HepG2 (cell line): ENCODE results near the gene DGKD. TPM values are rescaled to one million over a fixed set of nuclear protein-coding genes. Genes with fewer than 3 reads are reported as not detected.

Experiments used
- EZH2 ChIP-seq: conservative IDR thresholded peaks from 2 replicates; pipeline ENCODE4 v1.6.1; 2012; ENCODE audit warnings: mild to moderate bottlenecking, low read depth, low read length, moderate library complexity
- HNF4G ChIP-seq, 2 experiments: sonication (generic) in 1 of 2; formaldehyde crosslinking in 1 of 2; IDR thresholded peaks; 2 replicates each; pipeline versions ENCODE4 v1.4.0 to v1.6.1; 2011 to 2020; ENCODE audit warnings: borderline replicate concordance in 2 of 2, low read depth in 2 of 2, mild to moderate bottlenecking in 2 of 2, low read length in 1 of 2, missing genetic modification reagents in 1 of 2, moderate library complexity in 1 of 2
- HOXA9 ChIP-seq: sonication (generic); formaldehyde crosslinking; IDR thresholded peaks from 2 replicates; pipeline ENCODE4 v1.8.1; 2022; ENCODE audit warnings: missing genetic modification reagents, mild to moderate bottlenecking, moderate library complexity, borderline replicate concordance
- IKZF1 ChIP-seq: fragments of 450-650 bp; IDR thresholded peaks from 2 replicates; pipeline ENCODE4 v1.7.1; 2016
- PRPF4 ChIP-seq: fragments of 200-400 bp; formaldehyde crosslinking; IDR thresholded peaks from 2 replicates; pipeline ENCODE4 v1.6.1; 2016; ENCODE audit warnings: low read length, low read depth; ENCODE audit not compliant: poor library complexity, severe bottlenecking
- RBAK ChIP-seq: sonication (generic); formaldehyde crosslinking; IDR thresholded peaks from 2 replicates; pipeline ENCODE4 v1.5.1; 2020; ENCODE audit warnings: mild to moderate bottlenecking, missing genetic modification reagents
- ZIK1 ChIP-seq: sonication (generic); formaldehyde crosslinking; IDR thresholded peaks from 2 replicates; pipeline ENCODE4 v1.5.0; 2020; ENCODE audit warnings: mild to moderate bottlenecking, low read depth, missing genetic modification reagents, borderline replicate concordance
- ZKSCAN8 ChIP-seq: IDR thresholded peaks from 2 replicates; pipeline ENCODE4 v1.6.1; 2016; ENCODE audit warnings: borderline replicate concordance, missing genetic modification reagents, missing compliant biosample characterization
- ZMYM4 ChIP-seq: sonication (generic); formaldehyde crosslinking; IDR thresholded peaks from 2 replicates; pipeline ENCODE4 v1.8.1; 2023; ENCODE audit warnings: mild to moderate bottlenecking, missing genetic modification reagents
- ZNF20 ChIP-seq: sonication (generic); formaldehyde crosslinking; IDR thresholded peaks from 2 replicates; pipeline ENCODE4 v1.4.0; 2020; ENCODE audit warnings: mild to moderate bottlenecking, moderate library complexity, missing genetic modification reagents
- ZNF282 ChIP-seq: fragments of 450-650 bp; IDR thresholded peaks from 2 replicates; pipeline ENCODE4 v1.6.1; 2018; ENCODE audit not compliant: partially characterized antibody
- ZNF562 ChIP-seq: sonication (generic); formaldehyde crosslinking; IDR thresholded peaks from 2 replicates; pipeline ENCODE4 v1.8.0; 2022; ENCODE audit warnings: missing genetic modification reagents, borderline replicate concordance
- ZNF607 ChIP-seq: sonication (generic); formaldehyde crosslinking; IDR thresholded peaks from 2 replicates; pipeline ENCODE4 v1.5.1; 2020; ENCODE audit warnings: missing genetic modification reagents, mild to moderate bottlenecking, borderline replicate concordance
- polyA plus RNA-seq, 8 experiments: library from polyadenylated mRNA; depleted of rRNA in 3 of 8; stranded (reverse) in 7 of 8; unstranded in 1 of 8; fragments of >200 nt; fragmentation: Illumina TruSeq in 4 of 8; extraction: Trizol in 4 of 8; gene quantifications; 2 replicates each; pipeline versions ENCODE4 v1.2.1 to v1.2.3, GENCODE V29; 2011 to 2016; ENCODE audit warnings: low read depth in 4 of 8, missing spikeins in 1 of 8, mixed read lengths in 1 of 8; ENCODE audit not compliant: insufficient read depth in 1 of 8
- total RNA-seq, 5 experiments: library from RNA; depleted of rRNA; stranded (reverse); fragments of >200 nt; fragmentation: Illumina TruSeq; extraction: Trizol; gene quantifications; 2 replicates each; pipeline ENCODE4 v1.2.3, GENCODE V29; 2016; ENCODE audit warnings: low read depth in 1 of 5
- TF ChIP-seq, protein P1 (sequence below): sonication (generic); formaldehyde crosslinking; IDR thresholded peaks from 2 replicates; pipeline ENCODE4 v1.5.0; 2020; ENCODE audit warnings: missing genetic modification reagents
- TF ChIP-seq, protein P2 (sequence below): conservative IDR thresholded peaks from 2 replicates; pipeline ENCODE4 v1.6.1; 2018; ENCODE audit warnings: missing genetic modification reagents
- TF ChIP-seq, protein P3 (sequence below): sonication (generic); formaldehyde crosslinking; IDR thresholded peaks from 2 replicates; pipeline ENCODE4; 2020; ENCODE audit warnings: missing genetic modification reagents, mild to moderate bottlenecking, borderline replicate concordance
- TF ChIP-seq, protein P4 (sequence below): sonication (generic); formaldehyde crosslinking; IDR thresholded peaks from 2 replicates; pipeline ENCODE4 v1.5.1; 2020; ENCODE audit warnings: mild to moderate bottlenecking, missing genetic modification reagents, moderate library complexity
- TF ChIP-seq, protein P5 (sequence below): sonication (generic); formaldehyde crosslinking; IDR thresholded peaks from 2 replicates; pipeline ENCODE4 v1.8.1; 2023; ENCODE audit warnings: mild to moderate bottlenecking, missing genetic modification reagents

The DGKD gene
- total and polyA plus RNA-seq, 2 of the 13 experiments (the other 11 are each of a cell fraction or from before 2014, with no cell fraction given): 24.5 to 33.2 TPM

DNA sequence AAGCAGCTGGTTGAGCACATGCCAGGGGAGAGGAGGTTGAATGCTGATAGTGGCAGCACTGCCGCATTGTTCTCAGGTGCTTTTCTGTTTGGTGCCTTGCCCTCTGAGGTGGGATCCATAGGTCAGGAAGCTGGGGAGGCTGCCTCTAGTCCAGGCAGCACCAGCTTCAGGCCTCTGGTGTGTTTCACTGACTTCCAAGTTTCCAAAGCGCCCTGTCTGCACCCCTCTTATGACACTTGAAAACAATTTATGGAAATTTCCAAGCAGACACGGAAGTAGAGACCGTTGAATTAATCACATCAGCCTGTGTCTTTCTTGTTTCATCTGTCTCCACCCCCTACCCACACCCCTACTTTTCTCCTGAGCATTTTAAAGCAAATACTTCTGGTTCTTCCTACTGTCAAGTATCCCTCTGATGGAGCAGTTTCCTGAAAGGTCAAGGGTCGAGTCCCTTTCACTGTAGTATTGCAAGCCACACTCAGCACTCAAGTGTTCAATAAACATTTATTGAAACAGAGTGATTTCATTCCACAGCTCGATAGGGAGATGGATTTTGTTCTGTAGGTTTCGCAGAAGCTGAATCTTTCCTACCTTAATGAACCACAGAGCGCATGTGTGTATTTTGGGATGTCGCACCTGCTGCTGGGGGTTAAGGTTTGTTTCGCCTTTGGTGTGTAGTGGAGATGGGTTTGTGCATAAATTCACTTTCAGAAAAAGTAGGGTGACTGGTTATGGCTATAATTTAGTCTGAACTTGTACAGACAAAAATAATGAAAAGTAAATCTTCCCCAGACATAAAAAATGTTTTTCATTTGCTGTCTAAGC, 21.4 kb downstream of the DGKD start (continued):
- TF ChIP-seq, protein P1, sequence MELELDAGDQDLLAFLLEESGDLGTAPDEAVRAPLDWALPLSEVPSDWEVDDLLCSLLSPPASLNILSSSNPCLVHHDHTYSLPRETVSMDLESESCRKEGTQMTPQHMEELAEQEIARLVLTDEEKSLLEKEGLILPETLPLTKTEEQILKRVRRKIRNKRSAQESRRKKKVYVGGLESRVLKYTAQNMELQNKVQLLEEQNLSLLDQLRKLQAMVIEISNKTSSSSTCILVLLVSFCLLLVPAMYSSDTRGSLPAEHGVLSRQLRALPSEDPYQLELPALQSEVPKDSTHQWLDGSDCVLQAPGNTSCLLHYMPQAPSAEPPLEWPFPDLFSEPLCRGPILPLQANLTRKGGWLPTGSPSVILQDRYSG (CRISPR knock-in tag): no peak
- no peak for TF ChIP-seq EZH2
- TF ChIP-seq HOXA9: no peak
- no peak for TF ChIP-seq HNF4G (IDR thresholded peaks at IDR 0.05; ENCODE audit: borderline replicate concordance, low read depth, low read length)
- no peak for TF ChIP-seq HNF4G (CRISPR knock-in tag; IDR thresholded peaks at IDR 0.05; ENCODE audit: borderline replicate concordance, low read depth)
- TF ChIP-seq, protein P2, sequence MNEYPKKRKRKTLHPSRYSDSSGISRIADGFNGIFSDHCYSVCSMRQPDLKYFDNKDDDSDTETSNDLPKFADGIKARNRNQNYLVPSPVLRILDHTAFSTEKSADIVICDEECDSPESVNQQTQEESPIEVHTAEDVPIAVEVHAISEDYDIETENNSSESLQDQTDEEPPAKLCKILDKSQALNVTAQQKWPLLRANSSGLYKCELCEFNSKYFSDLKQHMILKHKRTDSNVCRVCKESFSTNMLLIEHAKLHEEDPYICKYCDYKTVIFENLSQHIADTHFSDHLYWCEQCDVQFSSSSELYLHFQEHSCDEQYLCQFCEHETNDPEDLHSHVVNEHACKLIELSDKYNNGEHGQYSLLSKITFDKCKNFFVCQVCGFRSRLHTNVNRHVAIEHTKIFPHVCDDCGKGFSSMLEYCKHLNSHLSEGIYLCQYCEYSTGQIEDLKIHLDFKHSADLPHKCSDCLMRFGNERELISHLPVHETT (CRISPR knock-in tag): no peak
- no peak for TF ChIP-seq ZNF607 (CRISPR knock-in tag)
- no peak for TF ChIP-seq ZKSCAN8
- TF ChIP-seq ZIK1: no peak
- TF ChIP-seq ZNF20 (CRISPR knock-in tag): no peak
- TF ChIP-seq PRPF4: no peak
- TF ChIP-seq ZNF562 (CRISPR knock-in tag): no peak
- no peak for TF ChIP-seq ZNF282
- TF ChIP-seq, protein P3, sequence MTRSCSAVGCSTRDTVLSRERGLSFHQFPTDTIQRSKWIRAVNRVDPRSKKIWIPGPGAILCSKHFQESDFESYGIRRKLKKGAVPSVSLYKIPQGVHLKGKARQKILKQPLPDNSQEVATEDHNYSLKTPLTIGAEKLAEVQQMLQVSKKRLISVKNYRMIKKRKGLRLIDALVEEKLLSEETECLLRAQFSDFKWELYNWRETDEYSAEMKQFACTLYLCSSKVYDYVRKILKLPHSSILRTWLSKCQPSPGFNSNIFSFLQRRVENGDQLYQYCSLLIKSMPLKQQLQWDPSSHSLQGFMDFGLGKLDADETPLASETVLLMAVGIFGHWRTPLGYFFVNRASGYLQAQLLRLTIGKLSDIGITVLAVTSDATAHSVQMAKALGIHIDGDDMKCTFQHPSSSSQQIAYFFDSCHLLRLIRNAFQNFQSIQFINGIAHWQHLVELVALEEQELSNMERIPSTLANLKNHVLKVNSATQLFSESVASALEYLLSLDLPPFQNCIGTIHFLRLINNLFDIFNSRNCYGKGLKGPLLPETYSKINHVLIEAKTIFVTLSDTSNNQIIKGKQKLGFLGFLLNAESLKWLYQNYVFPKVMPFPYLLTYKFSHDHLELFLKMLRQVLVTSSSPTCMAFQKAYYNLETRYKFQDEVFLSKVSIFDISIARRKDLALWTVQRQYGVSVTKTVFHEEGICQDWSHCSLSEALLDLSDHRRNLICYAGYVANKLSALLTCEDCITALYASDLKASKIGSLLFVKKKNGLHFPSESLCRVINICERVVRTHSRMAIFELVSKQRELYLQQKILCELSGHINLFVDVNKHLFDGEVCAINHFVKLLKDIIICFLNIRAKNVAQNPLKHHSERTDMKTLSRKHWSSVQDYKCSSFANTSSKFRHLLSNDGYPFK (CRISPR knock-in tag): 0 out of 2 replicates have a peak, but pooled peaks have one; percentile 25
- no peak for TF ChIP-seq ZMYM4 (CRISPR knock-in tag)
- TF ChIP-seq, protein P4, sequence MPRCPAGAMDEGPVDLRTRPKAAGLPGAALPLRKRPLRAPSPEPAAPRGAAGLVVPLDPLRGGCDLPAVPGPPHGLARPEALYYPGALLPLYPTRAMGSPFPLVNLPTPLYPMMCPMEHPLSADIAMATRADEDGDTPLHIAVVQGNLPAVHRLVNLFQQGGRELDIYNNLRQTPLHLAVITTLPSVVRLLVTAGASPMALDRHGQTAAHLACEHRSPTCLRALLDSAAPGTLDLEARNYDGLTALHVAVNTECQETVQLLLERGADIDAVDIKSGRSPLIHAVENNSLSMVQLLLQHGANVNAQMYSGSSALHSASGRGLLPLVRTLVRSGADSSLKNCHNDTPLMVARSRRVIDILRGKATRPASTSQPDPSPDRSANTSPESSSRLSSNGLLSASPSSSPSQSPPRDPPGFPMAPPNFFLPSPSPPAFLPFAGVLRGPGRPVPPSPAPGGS (CRISPR knock-in tag): no peak
- no peak for TF ChIP-seq RBAK
- TF ChIP-seq, protein P5, sequence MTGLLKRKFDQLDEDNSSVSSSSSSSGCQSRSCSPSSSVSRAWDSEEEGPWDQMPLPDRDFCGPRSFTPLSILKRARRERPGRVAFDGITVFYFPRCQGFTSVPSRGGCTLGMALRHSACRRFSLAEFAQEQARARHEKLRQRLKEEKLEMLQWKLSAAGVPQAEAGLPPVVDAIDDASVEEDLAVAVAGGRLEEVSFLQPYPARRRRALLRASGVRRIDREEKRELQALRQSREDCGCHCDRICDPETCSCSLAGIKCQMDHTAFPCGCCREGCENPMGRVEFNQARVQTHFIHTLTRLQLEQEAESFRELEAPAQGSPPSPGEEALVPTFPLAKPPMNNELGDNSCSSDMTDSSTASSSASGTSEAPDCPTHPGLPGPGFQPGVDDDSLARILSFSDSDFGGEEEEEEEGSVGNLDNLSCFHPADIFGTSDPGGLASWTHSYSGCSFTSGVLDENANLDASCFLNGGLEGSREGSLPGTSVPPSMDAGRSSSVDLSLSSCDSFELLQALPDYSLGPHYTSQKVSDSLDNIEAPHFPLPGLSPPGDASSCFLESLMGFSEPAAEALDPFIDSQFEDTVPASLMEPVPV (CRISPR knock-in tag): no peak
- no peak for TF ChIP-seq IKZF1
